MM.1S (cell line): ENCODE measurements around the gene LRRC32.

Experiments
- DNase-seq: peaks from one replicate; pipeline ENCODE4 v3.0.0-alpha.2; 2015
- H2AFZ ChIP-seq: fragments of 300-600 bp; sonication (generic); 2 replicates; pipeline ENCODE4 v1.6.0; 2016; ENCODE audit warnings: antibody characterized with exemption, low read length
- H3F3A ChIP-seq: fragments of 300-600 bp; sonication (generic); 2 replicates; pipeline ENCODE4 v1.6.1; 2016; ENCODE audit warnings: mild to moderate bottlenecking, antibody characterized with exemption, low read length, moderate library complexity, mixed read lengths; ENCODE audit not compliant: insufficient read depth
- H3K27ac ChIP-seq: fragments of 300-600 bp; sonication (generic); 2 replicates; pipeline ENCODE4 v1.5.1; 2016; ENCODE audit warnings: mild to moderate bottlenecking, low read length
- H3K27me3 ChIP-seq: fragments of 300-600 bp; sonication (generic); replicated peaks from 2 replicates; pipeline ENCODE4 v1.6.0; 2016; ENCODE audit warnings: low read length; ENCODE audit not compliant: insufficient read depth
- H3K36me3 ChIP-seq: fragments of 300-600 bp; sonication (generic); replicated peaks from 2 replicates; pipeline ENCODE4 v1.6.1; 2016; ENCODE audit warnings: mild to moderate bottlenecking, low read length, mixed read lengths; ENCODE audit not compliant: insufficient read depth
- H3K4me1 ChIP-seq: fragments of 300-600 bp; sonication (generic); 2 replicates; pipeline ENCODE4 v1.6.1; 2016; ENCODE audit warnings: low read length, mixed read lengths
- H3K4me2 ChIP-seq: fragments of 300-600 bp; sonication (generic); 2 replicates; pipeline ENCODE4 v1.6.0; 2016; ENCODE audit warnings: low read depth, low read length
- H3K4me3 ChIP-seq: fragments of 300-600 bp; sonication (generic); 2 replicates; pipeline ENCODE4 v1.5.1; 2016; ENCODE audit warnings: low read length, mixed read lengths
- H3K79me2 ChIP-seq: fragments of 300-600 bp; sonication (generic); 2 replicates; pipeline ENCODE4 v1.6.1; 2016; ENCODE audit warnings: mixed run types, low read length, mixed read lengths
- H3K9ac ChIP-seq: fragments of 300-600 bp; sonication (generic); 2 replicates; pipeline ENCODE4 v1.6.1; 2016; ENCODE audit warnings: low read length, mixed read lengths
- H3K9me2 ChIP-seq: fragments of 300-600 bp; sonication (generic); replicated peaks from 2 replicates; pipeline ENCODE4 v1.6.1; 2016; ENCODE audit warnings: mild to moderate bottlenecking, low read length, mixed read lengths; ENCODE audit not compliant: insufficient read depth
- H3K9me3 ChIP-seq: fragments of 300-600 bp; sonication (generic); replicated peaks from 2 replicates; pipeline ENCODE4 v1.6.1; 2016; ENCODE audit warnings: mild to moderate bottlenecking, low read length, mixed read lengths; ENCODE audit not compliant: insufficient read depth
- H4K20me1 ChIP-seq: fragments of 300-600 bp; sonication (generic); 2 replicates; pipeline ENCODE4 v1.6.1; 2016; ENCODE audit warnings: mild to moderate bottlenecking, low read length, moderate library complexity, mixed read lengths; ENCODE audit not compliant: insufficient read depth
- EZH2 ChIP-seq: fragments of 300-600 bp; sonication (generic); optimal IDR thresholded peaks from 2 replicates; pipeline ENCODE3; 2017; ENCODE audit warnings: low read depth, mild to moderate bottlenecking, antibody characterized with exemption, low read length, mixed read lengths
- EZH2phosphoT487 ChIP-seq: fragments of 300-600 bp; sonication (generic); IDR thresholded peaks from 2 replicates; pipeline ENCODE4 v1.6.1; 2018; ENCODE audit warnings: antibody characterized with exemption, low read length
- TF ChIP-seq, protein P1 (sequence below): fragments of 300-600 bp; sonication (generic); IDR thresholded peaks from 2 replicates; pipeline ENCODE4 v1.5.1; 2016; ENCODE audit warnings: antibody characterized with exemption, low read length, mixed read lengths

The LRRC32 gene

DNA sequence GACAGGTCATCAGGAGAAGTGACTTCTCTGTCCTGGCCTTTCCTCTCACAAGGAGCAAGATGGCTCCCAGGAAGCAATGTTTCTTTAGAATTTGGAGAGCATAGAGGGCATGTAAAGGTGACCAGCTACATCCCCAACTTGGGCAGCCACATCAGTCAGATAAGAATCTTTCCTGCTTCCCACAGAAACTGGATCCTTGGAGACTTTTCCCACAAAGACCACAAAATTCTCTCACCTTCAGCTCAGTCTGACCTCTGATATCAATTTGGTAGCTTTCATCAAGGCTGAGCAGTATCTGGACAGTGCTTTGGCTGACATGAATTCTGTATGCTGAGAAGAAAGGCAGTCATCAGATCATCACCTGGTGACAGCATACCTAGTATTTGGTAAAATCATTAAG lies 23.3 kb upstream of the LRRC32 start:
- Histone ChIP-seq H4K20me1 (no peaks in the 10 kb centered on the region), H3F3A (no peaks in the 10 kb centered on the region), H3K27me3 (no peaks in the 10 kb centered on the region), H2AFZ (no peak overlapping the region), H3K4me2 (no peak overlapping the region), H3K9me3 (no peaks in the 10 kb centered on the region), H3K4me1 (no peaks in the 10 kb centered on the region), H3K36me3 (no peaks in the 10 kb centered on the region), H3K79me2 (no peaks in the 10 kb centered on the region), H3K27ac (no peak overlapping the region), H3K4me3 (no peak overlapping the region), H3K9ac (no peak overlapping the region), H3K9me2 (no peaks in the 10 kb centered on the region)
- TF ChIP-seq, protein P1, sequence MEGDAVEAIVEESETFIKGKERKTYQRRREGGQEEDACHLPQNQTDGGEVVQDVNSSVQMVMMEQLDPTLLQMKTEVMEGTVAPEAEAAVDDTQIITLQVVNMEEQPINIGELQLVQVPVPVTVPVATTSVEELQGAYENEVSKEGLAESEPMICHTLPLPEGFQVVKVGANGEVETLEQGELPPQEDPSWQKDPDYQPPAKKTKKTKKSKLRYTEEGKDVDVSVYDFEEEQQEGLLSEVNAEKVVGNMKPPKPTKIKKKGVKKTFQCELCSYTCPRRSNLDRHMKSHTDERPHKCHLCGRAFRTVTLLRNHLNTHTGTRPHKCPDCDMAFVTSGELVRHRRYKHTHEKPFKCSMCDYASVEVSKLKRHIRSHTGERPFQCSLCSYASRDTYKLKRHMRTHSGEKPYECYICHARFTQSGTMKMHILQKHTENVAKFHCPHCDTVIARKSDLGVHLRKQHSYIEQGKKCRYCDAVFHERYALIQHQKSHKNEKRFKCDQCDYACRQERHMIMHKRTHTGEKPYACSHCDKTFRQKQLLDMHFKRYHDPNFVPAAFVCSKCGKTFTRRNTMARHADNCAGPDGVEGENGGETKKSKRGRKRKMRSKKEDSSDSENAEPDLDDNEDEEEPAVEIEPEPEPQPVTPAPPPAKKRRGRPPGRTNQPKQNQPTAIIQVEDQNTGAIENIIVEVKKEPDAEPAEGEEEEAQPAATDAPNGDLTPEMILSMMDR = no peak
- TF ChIP-seq EZH2phosphoT487 = no peak
- TF ChIP-seq EZH2 = no peak
- no peak for DNase-seq

DNA sequence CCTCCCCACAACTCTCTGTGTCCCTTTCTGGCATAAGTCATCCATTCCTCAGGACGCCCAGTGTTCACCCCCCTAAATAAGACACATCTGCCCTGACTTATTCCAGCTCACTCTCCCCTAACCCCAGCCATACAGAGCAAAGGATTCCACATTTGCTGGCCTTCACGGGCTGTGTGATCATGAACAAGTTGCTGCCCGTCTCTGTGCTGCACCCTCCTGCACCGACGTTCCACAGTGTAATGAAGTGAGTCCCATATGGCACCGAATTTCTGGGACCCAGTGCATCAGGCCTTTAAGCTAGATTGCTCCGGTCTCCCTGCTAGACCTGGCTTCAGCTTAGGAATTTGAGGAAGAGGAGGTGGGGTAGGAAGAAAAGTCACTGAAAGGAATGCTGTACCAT lies 22.4 kb upstream of the LRRC32 start:
- H3K9ac ChIP-seq = no peak overlapping the region
- H3K9me3 ChIP-seq = no peaks in the 10 kb centered on the region
- H3K36me3 ChIP-seq = no peaks in the 10 kb centered on the region
- H3K4me3 ChIP-seq = no peak overlapping the region
- no peaks in the 10 kb centered on the region for H3K27me3 ChIP-seq
- no peaks in the 10 kb centered on the region for H4K20me1 ChIP-seq
- no peak for DNase-seq
- no peak overlapping the region for H3K4me2 ChIP-seq
- TF ChIP-seq EZH2phosphoT487 (no peak), EZH2 (no peak)
- TF ChIP-seq, protein P1 = no peak
- H3K79me2 ChIP-seq = no peaks in the 10 kb centered on the region
- H3F3A ChIP-seq = no peaks in the 10 kb centered on the region
- H2AFZ ChIP-seq = no peak overlapping the region
- no peaks in the 10 kb centered on the region for H3K4me1 ChIP-seq
- H3K9me2 ChIP-seq = no peaks in the 10 kb centered on the region
- H3K27ac ChIP-seq = no peak overlapping the region

DNA sequence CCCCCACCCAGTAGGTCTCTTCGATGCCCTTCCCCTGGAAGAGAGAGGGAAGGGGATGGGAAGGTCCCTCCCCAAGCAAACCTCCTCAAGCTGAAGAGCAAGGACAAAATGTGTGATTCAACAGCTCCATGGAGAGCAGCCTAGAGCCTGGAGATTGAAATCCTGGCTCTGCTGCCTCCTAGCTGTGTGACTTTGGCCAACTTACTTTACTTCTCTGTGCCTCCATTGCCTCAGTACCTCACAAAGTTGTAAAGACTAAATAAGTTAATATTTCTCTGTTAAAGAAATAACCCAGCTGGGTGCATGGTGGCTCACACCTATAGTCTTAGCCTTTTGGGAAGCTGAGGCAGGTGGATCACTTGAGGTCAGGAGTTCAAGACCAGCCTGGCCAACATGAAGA lies 21.1 kb upstream of the LRRC32 start:
- no peaks in the 10 kb centered on the region for H3K9me2 ChIP-seq
- DNase-seq = no peak
- TF ChIP-seq, protein P1 = no peak
- TF ChIP-seq EZH2phosphoT487 (no peak), EZH2 (no peak)

DNA sequence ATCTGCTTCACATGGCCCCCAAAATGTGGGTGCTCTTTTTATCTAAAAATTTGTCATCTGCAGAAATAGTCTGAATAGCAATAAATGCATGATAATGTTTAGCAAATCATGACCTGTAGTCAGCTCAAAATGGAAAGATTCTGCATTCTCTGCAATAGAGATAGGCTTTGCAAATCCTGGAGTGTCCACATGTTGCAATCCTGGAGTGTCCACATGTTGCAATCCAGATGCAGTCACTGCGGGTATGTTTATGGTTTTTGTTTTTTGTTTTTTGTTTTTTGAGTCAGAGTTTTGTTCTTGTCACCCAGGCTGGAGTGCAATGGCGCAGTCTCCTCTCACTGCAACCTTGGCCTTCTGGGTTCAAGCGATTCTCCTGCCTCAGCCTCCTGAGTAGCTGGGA lies 20.2 kb upstream of the LRRC32 start:
- no peak overlapping the region for H2AFZ ChIP-seq
- no peaks in the 10 kb centered on the region for H3K36me3 ChIP-seq
- no peak overlapping the region for H3K27ac ChIP-seq

More for the DNA sequence above, 21.1 kb upstream of the LRRC32 start:
- Histone ChIP-seq H3K27me3 (no peaks in the 10 kb centered on the region), H3K4me1 (no peaks in the 10 kb centered on the region), H3K36me3 (no peaks in the 10 kb centered on the region), H3K27ac (no peak overlapping the region), H3K9ac (no peak overlapping the region), H3F3A (no peaks in the 10 kb centered on the region), H3K4me3 (no peak overlapping the region), H2AFZ (no peak overlapping the region), H3K4me2 (no peak overlapping the region), H4K20me1 (no peaks in the 10 kb centered on the region), H3K9me3 (no peaks in the 10 kb centered on the region), H3K79me2 (no peaks in the 10 kb centered on the region)

More for the DNA sequence above, 20.2 kb upstream of the LRRC32 start:
- TF ChIP-seq EZH2 (no peak), EZH2phosphoT487 (no peak)
- TF ChIP-seq, protein P1 = no peak
- H4K20me1 ChIP-seq = no peaks in the 10 kb centered on the region
- H3K9ac ChIP-seq = no peak overlapping the region
- H3K4me3 ChIP-seq = no peak overlapping the region
- H3K4me2 ChIP-seq = no peak overlapping the region
- no peaks in the 10 kb centered on the region for H3F3A ChIP-seq
- H3K79me2 ChIP-seq = no peaks in the 10 kb centered on the region
- no peaks in the 10 kb centered on the region for H3K4me1 ChIP-seq
- no peaks in the 10 kb centered on the region for H3K27me3 ChIP-seq
- H3K9me3 ChIP-seq = no peaks in the 10 kb centered on the region
- DNase-seq = no peak
- no peaks in the 10 kb centered on the region for H3K9me2 ChIP-seq
